GM18951 (cell line): ENCODE measurements around the gene ANKK1.

Experiments used
- POLR2A ChIP-seq: IDR thresholded peaks from 4 replicates; pipeline ENCODE4 v1.6.1; 2011; ENCODE audit warnings: mild to moderate bottlenecking; ENCODE audit not compliant: insufficient read length, insufficient read depth; ENCODE audit errors: extremely low read depth
- in situ Hi-C: fragments of 300-500 bp; cut with MboI; formaldehyde crosslinking; loops from one replicate; pipeline ENCODE4 v1.12.0; 2022; ENCODE audit warnings: low sequenced_read_pairs, mixed read lengths, inconsistent platforms; ENCODE audit not compliant: unreplicated experiment

The ANKK1 gene

GRCh38 chr11:113389272-113389671, 1.7 kb downstream of the ANKK1 start:
- no peak for TF ChIP-seq POLR2A
- in situ Hi-C loops = no loop called here

DNA sequence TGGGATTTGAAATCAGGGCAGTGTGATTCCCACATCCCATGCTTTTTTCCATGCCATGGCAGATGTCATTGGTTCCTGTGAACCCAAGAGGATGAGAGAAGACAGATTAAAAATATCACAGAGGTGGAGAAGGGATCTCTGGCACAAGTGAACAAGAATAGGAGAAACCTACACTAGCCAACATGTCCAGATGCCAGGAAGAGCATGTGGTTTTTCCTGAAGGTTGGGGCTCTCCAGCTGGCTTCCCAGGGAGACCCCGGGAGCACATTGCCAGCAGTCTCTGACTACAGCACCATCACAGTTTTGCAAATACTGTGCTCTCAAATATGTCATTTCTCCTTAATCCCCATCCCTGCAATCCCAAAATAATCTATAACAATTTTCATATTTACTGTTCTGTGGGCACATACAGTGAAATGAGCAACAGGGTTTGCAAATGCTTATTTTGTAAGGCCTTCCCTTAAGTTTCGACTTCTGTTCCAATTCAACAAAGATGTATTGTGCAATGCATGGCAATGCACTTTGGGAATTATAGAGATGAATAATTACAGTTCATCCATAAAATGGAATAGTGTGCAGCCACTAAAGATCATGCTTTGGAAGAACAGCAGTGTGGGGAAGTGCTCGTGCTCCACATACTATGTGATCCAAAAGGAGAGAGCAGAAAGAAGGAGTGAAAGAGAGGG, 4.8 kb downstream of the ANKK1 start:
- in situ Hi-C loops = no loop called here
- no peak for TF ChIP-seq POLR2A

DNA sequence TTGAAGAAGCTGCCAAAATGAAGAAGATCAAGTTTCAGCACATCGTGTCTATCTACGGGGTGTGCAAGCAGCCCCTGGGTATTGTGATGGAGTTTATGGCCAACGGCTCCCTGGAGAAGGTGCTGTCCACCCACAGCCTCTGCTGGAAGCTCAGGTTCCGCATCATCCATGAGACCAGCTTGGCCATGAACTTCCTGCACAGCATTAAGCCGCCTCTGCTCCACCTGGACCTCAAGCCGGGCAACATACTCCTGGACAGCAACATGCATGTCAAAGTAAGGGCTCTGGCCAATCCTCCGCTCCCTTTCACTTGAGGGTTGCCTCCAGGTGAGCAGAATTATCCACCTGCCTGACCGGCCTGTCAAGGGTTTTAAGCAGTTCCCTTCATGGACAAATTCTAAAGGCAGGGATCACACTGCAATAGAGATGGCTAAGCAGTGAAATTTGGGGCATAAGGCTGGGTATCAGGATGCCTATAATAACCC, 6.0 kb downstream of the ANKK1 start:
- no peak for TF ChIP-seq POLR2A
- in situ Hi-C loops = no loop called here

DNA sequence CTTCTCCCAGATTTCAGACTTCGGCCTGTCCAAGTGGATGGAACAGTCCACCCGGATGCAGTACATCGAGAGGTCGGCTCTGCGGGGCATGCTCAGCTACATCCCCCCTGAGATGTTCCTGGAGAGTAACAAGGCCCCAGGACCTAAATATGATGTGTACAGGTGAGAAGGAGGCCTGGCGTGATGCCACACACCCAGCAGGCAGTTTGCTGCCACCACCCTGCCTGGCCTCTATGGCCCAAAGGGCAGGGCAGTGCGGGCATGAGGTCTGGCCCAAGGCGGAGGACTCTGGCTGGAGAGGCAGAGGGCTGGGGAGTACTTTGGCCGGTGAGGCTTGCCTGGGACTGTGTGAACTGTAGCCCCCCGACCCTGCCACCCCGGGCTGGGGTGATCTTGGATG, 7.3 kb downstream of the ANKK1 start:
- TF ChIP-seq POLR2A = no peak
- in situ Hi-C loops = no loop called here

DNA sequence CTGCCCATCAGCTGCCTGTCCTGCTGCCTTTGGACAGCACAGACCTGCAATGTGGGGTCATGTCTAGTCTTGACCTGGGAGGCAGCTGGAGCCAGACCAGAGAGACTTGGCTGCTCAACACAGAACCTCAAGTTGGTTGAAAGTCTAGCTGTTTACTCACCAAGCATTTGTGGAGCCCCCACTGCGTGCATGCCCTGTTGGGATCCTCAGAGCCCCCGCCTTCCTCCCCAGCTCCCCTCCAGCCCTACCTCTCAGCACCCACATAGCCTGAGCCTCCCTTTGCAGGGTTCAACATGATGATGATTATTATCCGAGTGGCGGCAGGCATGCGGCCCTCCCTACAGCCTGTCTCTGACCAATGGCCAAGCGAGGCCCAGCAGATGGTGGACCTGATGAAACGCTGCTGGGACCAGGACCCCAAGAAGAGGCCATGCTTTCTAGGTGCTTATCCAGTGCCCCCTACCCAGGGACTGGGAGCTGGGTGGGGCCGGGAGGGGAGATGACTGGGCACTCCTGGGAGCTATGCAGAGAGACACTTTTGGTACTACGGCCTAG, 8.3 kb downstream of the ANKK1 start:
- in situ Hi-C loops = no loop called here
- no peak for TF ChIP-seq POLR2A

GRCh38 chr11:113396690-113397089, 9.1 kb downstream of the ANKK1 start:
- in situ Hi-C loops = no loop called here
- TF ChIP-seq POLR2A = no peak

GRCh38 chr11:113397212-113397611, 9.6 kb downstream of the ANKK1 start:
- in situ Hi-C loops = no loop called here
- no peak for TF ChIP-seq POLR2A

GRCh38 chr11:113397821-113398220, 10.2 kb downstream of the ANKK1 start:
- no peak for TF ChIP-seq POLR2A
- in situ Hi-C loops = no loop called here

GRCh38 chr11:113398669-113399430, 11.3 kb downstream of the ANKK1 start:
- no peak for TF ChIP-seq POLR2A
- in situ Hi-C loops = no loop called here

DNA sequence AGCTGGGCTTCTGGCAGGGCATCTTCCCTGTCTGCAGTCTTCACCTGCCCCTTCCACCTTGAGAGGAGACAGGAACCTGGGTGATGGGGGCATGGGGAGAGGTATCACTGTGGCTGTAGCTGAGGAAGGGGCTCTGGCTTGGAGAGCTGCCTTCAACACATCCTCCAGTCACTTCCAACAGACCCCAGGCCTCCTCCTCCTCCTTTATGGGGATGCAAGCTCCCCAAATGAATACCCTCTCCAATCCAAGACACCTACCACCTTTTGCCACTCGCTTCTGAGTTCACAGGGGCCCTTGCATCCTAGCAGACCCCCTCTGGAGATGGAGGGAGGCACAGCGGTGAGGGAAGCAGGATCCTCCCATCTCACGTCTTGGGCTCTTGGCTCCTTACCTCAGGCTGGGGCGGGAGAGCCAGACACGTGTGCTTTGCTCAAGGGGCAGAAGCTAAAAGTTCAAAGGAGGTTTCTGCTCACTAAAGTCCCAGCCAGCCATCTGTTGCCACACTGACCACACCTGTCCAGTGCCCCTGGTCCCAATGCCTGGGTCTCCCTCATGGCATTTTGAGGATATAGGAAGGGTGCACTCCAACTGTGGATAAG, 13.2 kb downstream of the ANKK1 start:
- no peak for TF ChIP-seq POLR2A
- in situ Hi-C loops = no loop called here

- in situ Hi-C loops = no loop called here
- TF ChIP-seq POLR2A = no peak
Observed at GRCh38 chr11:113401718-113402117, 14.1 kb downstream of the ANKK1 start.

DNA sequence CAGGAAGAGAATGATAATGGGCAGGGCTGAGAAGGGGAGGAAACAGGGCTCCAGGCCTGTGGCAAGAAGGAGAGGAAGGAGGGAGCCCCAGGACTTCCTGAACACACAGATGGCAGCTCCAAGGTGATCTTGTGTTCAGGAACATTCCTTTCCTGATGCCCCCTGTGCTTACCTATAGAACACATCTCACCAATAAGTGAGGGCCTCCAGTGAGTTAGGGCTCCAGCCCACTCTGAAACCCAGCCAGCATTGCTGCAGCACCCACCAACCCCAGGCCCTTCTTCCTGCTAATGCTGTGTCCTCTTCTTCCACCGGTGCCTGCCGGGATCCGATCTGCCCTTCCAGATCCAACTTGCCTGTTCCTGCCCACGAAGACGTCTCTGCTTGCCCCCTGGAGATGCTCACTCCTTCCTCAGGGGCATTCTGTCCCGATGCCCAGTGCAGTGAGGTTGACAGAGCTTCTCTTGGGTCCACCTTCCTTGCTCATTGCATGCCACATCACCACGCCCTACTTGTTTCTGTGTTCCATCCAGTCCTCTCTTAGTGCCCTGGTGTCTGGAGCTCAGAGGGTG, 17.4 kb downstream of the ANKK1 start:
- TF ChIP-seq POLR2A = no peak
- in situ Hi-C loops = no loop called here

DNA sequence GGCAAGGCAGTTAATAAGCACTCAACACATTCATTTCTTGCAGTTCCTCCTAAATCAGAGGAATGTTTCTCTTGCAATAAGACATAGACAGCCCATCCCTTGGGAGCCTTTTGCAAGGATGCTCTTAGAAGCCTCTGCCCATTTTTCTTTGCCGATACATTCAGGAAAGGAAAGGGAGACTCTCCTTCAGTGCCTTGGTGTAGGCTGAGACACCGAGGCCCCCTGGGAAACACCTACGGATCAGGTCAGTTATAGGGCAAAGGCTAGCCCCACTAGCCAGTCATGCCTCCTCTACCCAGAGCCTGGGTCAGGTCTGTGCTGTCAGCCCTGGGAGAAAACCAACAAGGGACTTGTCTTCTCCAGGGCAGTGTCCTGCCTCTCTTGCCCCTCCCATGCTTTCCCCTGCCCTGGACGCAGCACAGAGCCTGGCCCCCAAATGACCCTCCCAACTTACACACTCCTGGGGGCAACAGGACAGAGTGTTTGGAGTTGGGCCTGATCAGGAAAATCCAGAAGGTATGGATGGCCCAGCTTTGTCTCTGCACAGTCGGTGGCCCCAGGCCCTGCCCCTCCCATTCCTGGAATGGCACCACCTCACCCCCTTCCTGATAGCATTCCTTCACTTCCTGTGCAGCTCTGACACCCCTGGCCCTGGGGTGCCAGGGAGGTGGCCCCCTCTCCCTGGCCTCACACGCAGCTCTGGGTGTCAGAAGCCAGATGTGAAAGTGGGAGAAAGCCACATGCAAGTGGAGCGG, 18.3 kb downstream of the ANKK1 start:
- in situ Hi-C loops = no loop called here

GRCh38 chr11:113407163-113407562, 19.6 kb downstream of the ANKK1 start:
- in situ Hi-C loops = no loop called here
- TF ChIP-seq POLR2A = no peak

More for the DNA sequence above, 18.3 kb downstream of the ANKK1 start:
- TF ChIP-seq POLR2A = no peak
